Rectal smooth muscle tissue (tissue), 1 donor: Measurements from ENCODE around the gene EIF5A.

Experiments used
- H3K27ac ChIP-seq: one replicate; pipeline ENCODE4 v1.7.0; 2013; ENCODE audit warnings: low read depth, low read length, inconsistent platforms
- H3K27me3 ChIP-seq: one replicate; pipeline ENCODE4 v1.7.0; 2013; ENCODE audit warnings: low read length; ENCODE audit not compliant: control insufficient read depth, insufficient read depth
- H3K36me3 ChIP-seq: one replicate; pipeline ENCODE4 v1.7.0; 2013; ENCODE audit warnings: low read length; ENCODE audit not compliant: control insufficient read depth, insufficient read depth
- H3K4me1 ChIP-seq: one replicate; pipeline ENCODE4 v1.7.0; 2013; ENCODE audit warnings: low read length; ENCODE audit not compliant: control insufficient read depth, insufficient read depth
- H3K4me3 ChIP-seq: one replicate; pipeline ENCODE4 v1.7.0; 2013; ENCODE audit warnings: low read length
- H3K9ac ChIP-seq: one replicate; pipeline ENCODE4 v1.7.0; 2013; ENCODE audit warnings: low read length

Gene EIF5A

GRCh38 chr17:7311110-7311705, 3.8 kb downstream of the EIF5A start:
- H3K36me3 ChIP-seq: peaks cover 32% of the 10 kb centered on the region
- H3K9ac ChIP-seq: no peak overlapping the region
- no peaks in the 10 kb centered on the region for H3K27me3 ChIP-seq
- no peak overlapping the region for H3K4me3 ChIP-seq
- H3K4me1 ChIP-seq: peaks cover 24% of the 10 kb centered on the region
- H3K27ac ChIP-seq: no peak overlapping the region

- Histone ChIP-seq H3K4me1 (peaks cover 24% of the 10 kb centered on the region), H3K27me3 (no peaks in the 10 kb centered on the region), H3K27ac (no peak overlapping the region), H3K9ac (no peak overlapping the region), H3K4me3 (no peak overlapping the region), H3K36me3 (peaks cover 36% of the 10 kb centered on the region)
Measured at GRCh38 chr17:7312432-7313087, 5.1 kb downstream of the EIF5A start.

GRCh38 chr17:7313088-7313889, 5.9 kb downstream of the EIF5A start:
- Histone ChIP-seq H3K36me3 (peaks cover 38% of the 10 kb centered on the region), H3K9ac (no peak overlapping the region), H3K27ac (no peak overlapping the region), H3K4me1 (peaks cover 24% of the 10 kb centered on the region), H3K4me3 (no peak overlapping the region), H3K27me3 (no peaks in the 10 kb centered on the region)

- Histone ChIP-seq H3K27me3 (no peaks in the 10 kb centered on the region), H3K9ac (peak overlapping the region; percentile 92), H3K4me3 (peak overlapping the region; percentile 92), H3K4me1 (peaks cover 19% of the 10 kb centered on the region), H3K27ac (peak overlapping the region; percentile 92), H3K36me3 (peaks cover 43% of the 10 kb centered on the region)
Measured at GRCh38 chr17:7313890-7314718, 6.7 kb downstream of the EIF5A start.

- Histone ChIP-seq H3K9ac (peak within 1 kb of the TSS; percentile 92), H3K4me1 (peaks cover 13% of the 10 kb centered on the region), H3K27me3 (no peaks in the 10 kb centered on the region), H3K27ac (peak within 1 kb of the TSS; percentile 92), H3K4me3 (peak within 1 kb of the TSS; percentile 92), H3K36me3 (peaks cover 42% of the 10 kb centered on the region)
Measured at GRCh38 chr17:7314719-7315569, 7.5 kb downstream of the EIF5A start, which contains the start of gene GPS2. Gene GPS2 (minus strand): TSS chr17:7315360. CDS start chr17:7315052, 308 bp downstream.

- Histone ChIP-seq H3K27ac (peak overlapping the region; percentile 92), H3K36me3 (peaks cover 34% of the 10 kb centered on the region), H3K27me3 (no peaks in the 10 kb centered on the region), H3K9ac (peak overlapping the region; percentile 8), H3K4me1 (peaks cover 13% of the 10 kb centered on the region), H3K4me3 (peak overlapping the region; percentile 92)
Measured at GRCh38 chr17:7315570-7316235, 8.3 kb downstream of the EIF5A start.

GRCh38 chr17:7317161-7317803, 9.9 kb downstream of the EIF5A start:
- H3K27ac ChIP-seq: no peak overlapping the region
- no peaks in the 10 kb centered on the region for H3K27me3 ChIP-seq
- no peak overlapping the region for H3K9ac ChIP-seq
- H3K4me3 ChIP-seq: no peak overlapping the region
- peaks cover 40% of the 10 kb centered on the region for H3K36me3 ChIP-seq
- H3K4me1 ChIP-seq: peaks cover 13% of the 10 kb centered on the region

GRCh38 chr17:7318121-7318860, 10.9 kb downstream of the EIF5A start:
- Histone ChIP-seq H3K9ac (no peak overlapping the region), H3K36me3 (peaks cover 40% of the 10 kb centered on the region), H3K4me1 (peaks cover 13% of the 10 kb centered on the region), H3K27ac (no peak overlapping the region), H3K4me3 (no peak overlapping the region), H3K27me3 (no peaks in the 10 kb centered on the region)

- Histone ChIP-seq H3K4me3 (no peak overlapping the region), H3K36me3 (peaks cover 51% of the 10 kb centered on the region), H3K4me1 (no peaks in the 10 kb centered on the region), H3K27me3 (no peaks in the 10 kb centered on the region), H3K9ac (no peak overlapping the region), H3K27ac (no peak overlapping the region)
Measured at GRCh38 chr17:7321466-7321865, 14.0 kb downstream of the EIF5A start.

GRCh38 chr17:7322520-7323194, 15.2 kb downstream of the EIF5A start:
- Histone ChIP-seq H3K36me3 (peaks cover 46% of the 10 kb centered on the region), H3K9ac (no peak overlapping the region), H3K4me3 (no peak overlapping the region), H3K27me3 (no peaks in the 10 kb centered on the region), H3K4me1 (no peaks in the 10 kb centered on the region), H3K27ac (no peak overlapping the region)
